Stimulated activated CD8-positive, alpha-beta memory T cell treated with anti-CD3 and anti-CD28 coated beads, Interleukin-4, amount 100 ng/mL, for 48 hours (primary cell): ENCODE measurements around the gene GMPPA.

Experiments used
- DNase-seq: peaks from one replicate; pipeline ENCODE4 v3.0.0-alpha.2; 2020

The GMPPA gene

GRCh38 chr2:219506802-219507526, 8.3 kb downstream of the GMPPA start:
- DNase-seq = no peak

DNA sequence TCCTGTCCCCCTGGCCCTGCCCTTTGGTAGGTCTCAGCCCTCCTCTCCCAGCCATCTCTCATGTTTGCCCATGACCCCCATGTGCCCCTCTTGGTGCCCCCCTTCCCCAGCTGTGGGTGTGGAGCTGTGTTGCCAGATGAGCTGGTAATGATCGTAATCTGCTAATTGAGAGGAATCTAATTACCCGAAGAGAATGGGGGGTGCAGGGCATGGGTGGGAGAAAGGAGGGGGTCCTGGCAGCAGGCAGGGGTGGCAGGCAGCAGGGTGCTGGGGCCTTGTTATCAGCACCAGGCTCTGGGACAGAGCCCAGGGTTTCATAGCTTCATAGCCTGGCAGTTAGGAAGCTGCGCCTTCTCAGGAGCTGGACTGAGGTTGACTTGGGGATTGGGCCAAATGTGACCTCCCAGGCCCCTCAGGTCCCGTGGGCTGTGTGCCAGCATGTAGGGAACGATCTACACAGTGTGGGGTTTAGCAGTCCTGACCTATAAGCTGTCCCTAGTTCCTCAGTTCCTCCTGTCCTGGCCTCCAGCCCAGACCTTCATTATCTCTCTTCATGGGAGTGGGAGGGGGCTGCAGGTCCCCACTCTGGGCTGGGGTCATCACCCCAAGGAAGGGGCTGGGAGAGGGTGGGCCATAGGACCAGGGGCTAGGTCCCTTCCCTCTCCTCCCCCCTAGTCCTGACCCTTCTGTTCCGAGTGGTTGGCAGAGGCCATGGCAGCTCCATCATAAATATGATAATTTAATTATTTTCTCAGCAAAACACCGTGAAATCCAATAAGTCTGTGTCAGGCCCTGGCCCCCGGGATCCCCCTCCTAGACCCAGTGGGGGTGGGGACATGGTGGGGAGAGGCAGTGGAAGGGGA, 9.1 kb downstream of the GMPPA start:
- DNase-seq = no peak

GRCh38 chr2:219508444-219508734, 9.7 kb downstream of the GMPPA start:
- DNase-seq = no peak

GRCh38 chr2:219508971-219509779, 10.5 kb downstream of the GMPPA start:
- no peak for DNase-seq

DNA sequence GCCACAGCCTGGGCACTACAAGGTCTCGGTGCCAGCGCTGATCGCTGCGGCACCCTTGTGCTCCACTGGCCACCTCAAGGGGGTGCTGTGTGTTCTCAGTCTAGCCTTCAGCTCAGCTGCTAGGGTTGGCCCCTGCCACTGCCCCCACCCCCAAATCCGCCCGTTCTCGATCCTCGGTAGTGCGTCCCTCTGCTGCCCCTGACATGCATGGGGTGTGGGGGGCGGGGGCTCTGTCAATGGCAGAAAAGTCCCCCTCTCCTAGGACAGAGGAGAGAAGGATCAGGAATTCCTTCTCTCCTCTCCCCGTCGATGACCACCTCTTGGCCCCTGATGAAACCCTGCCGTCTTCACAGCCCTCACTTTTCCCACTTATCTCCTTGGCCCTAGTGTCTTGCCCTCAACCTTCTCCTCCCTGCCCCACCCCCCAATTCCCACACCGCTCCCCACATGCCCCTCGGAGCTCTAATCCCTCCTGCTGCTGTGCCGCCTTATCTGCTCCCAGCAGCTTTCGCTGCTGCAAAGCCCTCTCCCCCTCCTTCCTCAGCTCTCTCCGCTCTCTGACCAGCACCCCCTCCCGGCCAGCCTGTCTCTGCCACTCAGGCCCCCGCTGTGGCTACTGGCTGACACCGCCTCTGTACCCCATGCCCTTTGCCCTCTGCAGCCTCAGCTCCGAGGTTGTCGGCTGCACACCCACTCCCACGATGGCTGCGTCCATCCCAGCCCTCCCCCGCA, 11.3 kb downstream of the GMPPA start:
- peak; percentile 70 for DNase-seq

GRCh38 chr2:219510512-219511135, 11.9 kb downstream of the GMPPA start:
- DNase-seq = no peak

- DNase-seq = no peak
Measured at GRCh38 chr2:219511547-219512325, 13.0 kb downstream of the GMPPA start.

- DNase-seq = no peak
Measured at GRCh38 chr2:219512524-219513216, 14.0 kb downstream of the GMPPA start.

DNA sequence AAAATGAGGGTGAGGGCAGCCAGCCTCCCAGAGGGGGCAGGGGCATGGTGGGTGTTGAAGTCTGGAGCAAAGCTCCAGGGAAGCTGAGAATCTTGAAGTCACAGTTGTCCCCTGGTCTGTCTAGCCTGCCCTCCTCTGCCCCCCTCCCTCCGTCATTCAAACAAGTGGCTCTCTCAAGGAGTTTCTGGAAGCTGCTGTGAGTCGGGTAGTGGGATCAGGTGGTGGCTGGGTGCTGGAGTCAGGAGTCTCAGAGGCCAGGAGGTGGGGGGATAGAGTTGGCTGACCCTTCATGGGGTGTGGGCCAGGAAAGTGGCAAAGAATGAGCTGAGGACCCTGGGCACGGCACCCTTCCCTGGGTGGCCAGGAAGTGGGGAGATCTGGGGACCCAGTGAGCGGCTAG, 15.1 kb downstream of the GMPPA start:
- no peak for DNase-seq

- DNase-seq = no peak
Measured at GRCh38 chr2:219514196-219514761, 15.6 kb downstream of the GMPPA start, which contains the start of gene ASIC4. ASIC4 (plus strand) TSS chr2:219514482; CDS start chr2:219514725, 243 bp downstream.

DNA sequence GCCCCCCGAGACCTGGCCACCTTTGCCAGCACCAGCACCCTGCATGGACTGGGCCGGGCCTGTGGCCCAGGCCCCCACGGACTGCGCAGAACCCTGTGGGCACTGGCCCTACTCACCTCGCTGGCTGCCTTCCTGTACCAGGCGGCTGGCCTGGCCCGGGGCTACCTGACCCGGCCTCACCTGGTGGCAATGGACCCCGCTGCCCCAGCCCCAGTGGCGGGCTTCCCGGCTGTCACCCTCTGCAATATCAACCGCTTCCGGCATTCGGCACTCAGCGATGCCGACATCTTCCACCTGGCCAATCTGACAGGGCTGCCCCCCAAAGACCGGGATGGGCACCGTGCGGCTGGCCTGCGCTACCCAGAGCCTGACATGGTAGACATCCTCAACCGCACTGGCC, 16.1 kb downstream of the GMPPA start:
- DNase-seq = no peak

DNA sequence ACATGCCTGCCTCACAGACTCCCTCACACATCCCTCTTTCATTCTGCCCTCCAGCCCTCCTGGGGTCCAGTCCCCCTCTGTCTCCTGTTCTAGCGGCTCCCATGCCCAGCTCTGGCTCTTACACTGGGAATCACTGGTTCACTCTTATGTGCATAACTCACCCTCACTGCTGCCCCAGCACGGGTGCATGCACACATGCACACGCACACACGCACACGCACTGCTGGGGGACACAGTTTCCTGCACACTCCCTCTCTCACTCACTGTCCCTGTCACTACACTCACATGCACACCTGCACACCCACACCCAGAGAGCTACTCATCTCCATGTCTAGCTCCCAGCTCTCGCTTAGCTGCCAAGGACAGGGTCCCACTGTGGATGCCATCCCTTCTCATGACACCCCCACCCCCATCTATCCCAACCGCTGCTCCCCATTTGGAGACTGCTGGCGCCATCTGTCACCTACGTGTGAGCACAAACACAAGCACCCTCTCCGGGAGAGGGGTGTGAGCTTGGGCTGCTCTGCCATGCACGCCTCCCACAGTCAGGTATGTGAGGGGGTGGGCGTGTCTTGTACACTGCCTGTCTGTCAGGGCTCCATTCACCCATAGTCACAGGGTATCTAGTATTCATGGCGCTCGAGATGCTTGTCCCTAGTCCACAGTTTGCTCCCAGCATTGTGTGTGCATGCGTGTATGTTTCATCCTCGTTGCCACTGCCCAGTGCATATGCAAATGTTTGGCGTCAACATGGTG, 17.4 kb downstream of the GMPPA start:
- DNase-seq = no peak

DNA sequence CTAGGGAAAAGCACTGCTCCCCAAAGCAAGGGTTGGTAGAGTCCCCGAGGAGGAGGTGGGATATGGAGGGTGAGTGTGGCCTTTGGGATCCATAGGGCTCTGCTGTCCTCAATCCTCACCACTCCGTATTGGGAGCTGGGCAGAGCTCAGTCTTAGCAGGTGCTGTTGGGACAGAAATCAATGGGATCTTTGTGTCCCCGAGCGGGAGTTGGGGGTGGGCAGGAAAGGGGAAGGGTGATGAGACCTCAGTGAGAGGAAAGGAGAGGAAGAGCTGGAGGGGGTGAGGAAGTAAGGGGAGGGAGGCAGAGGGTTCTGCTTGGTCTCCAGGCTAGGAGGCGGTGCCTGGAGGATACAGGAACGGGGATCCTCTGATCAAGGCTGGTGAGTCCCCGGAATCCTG, 18.2 kb downstream of the GMPPA start:
- no peak for DNase-seq

GRCh38 chr2:219517954-219518778, 19.5 kb downstream of the GMPPA start:
- DNase-seq = no peak

DNA sequence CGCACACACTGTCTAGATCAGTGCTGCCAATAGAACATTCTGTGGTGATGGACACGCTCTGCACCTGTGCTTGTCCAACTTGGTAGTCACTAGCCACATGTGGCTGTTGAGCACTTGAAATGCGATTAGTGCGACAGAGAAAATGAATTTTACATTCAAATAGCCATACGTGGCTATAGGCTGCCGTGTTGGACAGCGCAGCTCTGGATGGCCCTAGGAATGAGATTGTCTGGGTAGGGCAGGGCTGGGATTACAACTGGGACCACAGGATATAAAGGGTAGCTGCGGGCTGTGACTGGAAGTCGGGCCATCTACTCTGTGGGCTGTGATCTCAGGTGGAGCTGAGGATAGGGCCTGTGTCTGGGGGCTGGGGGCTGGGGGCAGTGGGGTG, 20.8 kb downstream of the GMPPA start:
- DNase-seq = no peak

GRCh38 chr2:219520079-219520478, 21.4 kb downstream of the GMPPA start:
- no peak for DNase-seq

- no peak for DNase-seq
Measured at GRCh38 chr2:219521066-219521880, 22.6 kb downstream of the GMPPA start.
